ENCODE measurements around the gene HMX3.

The HMX3 gene

DNA sequence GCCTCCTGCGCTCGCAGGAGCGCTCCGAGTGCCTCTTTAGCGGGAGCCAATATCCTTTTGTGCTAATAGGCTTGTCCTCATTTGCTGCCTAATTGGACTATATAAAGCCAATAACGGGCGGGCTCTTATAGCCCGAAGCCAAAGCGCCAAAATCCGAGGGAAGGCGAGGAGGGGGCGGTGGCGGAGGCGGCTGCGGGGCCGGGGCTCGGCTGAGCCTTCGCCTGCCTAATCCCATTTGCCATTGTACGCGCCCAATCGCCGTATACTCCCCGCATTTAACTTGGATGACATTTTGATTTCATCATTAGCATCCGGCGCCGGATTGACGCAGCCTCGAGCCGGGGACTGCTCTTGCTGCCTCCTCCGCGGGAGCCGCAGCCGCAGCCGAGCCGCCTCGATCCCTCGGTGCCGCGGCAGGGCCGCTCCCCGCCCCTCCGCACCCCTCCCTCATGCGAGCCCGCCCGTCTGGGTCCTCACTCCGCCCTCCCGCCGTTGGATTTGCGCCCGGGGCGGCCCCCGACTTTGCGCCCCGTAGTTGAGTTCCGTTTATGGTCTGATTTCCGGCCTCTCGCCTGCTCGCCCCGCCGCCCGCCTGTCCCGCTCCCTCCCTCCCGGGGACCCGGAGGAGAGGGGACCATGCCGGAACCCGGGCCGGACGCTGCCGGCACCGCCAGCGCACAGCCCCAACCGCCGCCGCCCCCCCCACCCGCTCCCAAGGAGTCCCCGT, at the start of gene HMX3:
Gene HMX3, plus strand, starts transcription at position 556 of the 727 bp plus-strand sequence. Its CDS starts 81 bp downstream, at position 637.
- Histone ChIP-seq H3K9ac (ENCODE audit: low read length) (no peak within 1 kb of the TSS), H2AFZ (ENCODE audit: low read depth, low read length, severe bottlenecking) (no peak within 1 kb of the TSS), H3K4me3 (ENCODE audit: insufficient read depth, low read length, poor library complexity, severe bottlenecking) (no peak within 1 kb of the TSS), H3K9me2 (replicated peaks; ENCODE audit: insufficient read depth, low read length) (no peaks in the 10 kb centered on the region), H3K79me2 (ENCODE audit: insufficient read depth, low read length) (no peaks in the 10 kb centered on the region), H3K36me3 (ENCODE audit: low read length) (no peaks in the 10 kb centered on the region), H3K27ac (ENCODE audit: low read depth, low read length) (no peak within 1 kb of the TSS), H3K9me3 (ENCODE audit: insufficient read depth, low read length) (no peaks in the 10 kb centered on the region), H3K27me3 (ENCODE audit: low read length) (no peaks in the 10 kb centered on the region), H3K4me2 (ENCODE audit: low read depth, low read length, poor library complexity, severe bottlenecking) (no peak within 1 kb of the TSS), H3F3A (ENCODE audit: insufficient read depth) (no peaks in the 10 kb centered on the region), H4K20me1 (ENCODE audit: low read depth, low read length) (no peaks in the 10 kb centered on the region)
- TF ChIP-seq EZH2phosphoT487 (conservative IDR thresholded peaks at IDR 0.05; ENCODE audit: low read length), result no peak
- no peak for TF ChIP-seq CTCF (IDR thresholded peaks at IDR 0.05; ENCODE audit: insufficient read depth, low read length, poor library complexity, severe bottlenecking)

GRCh38 chr10:123086281-123086680, 49.5 kb upstream of the HMX3 start:
- H3K9ac ChIP-seq (ENCODE audit: low read length), result no peak overlapping the region
- H3K36me3 ChIP-seq (ENCODE audit: low read length), result no peaks in the 10 kb centered on the region
- H3K4me3 ChIP-seq (ENCODE audit: insufficient read depth, low read length, poor library complexity, severe bottlenecking), result no peak overlapping the region
- no peak overlapping the region for H3K4me2 ChIP-seq (ENCODE audit: low read depth, low read length, poor library complexity, severe bottlenecking)
- no peaks in the 10 kb centered on the region for H3F3A ChIP-seq (ENCODE audit: insufficient read depth)
- TF ChIP-seq CTCF (IDR thresholded peaks at IDR 0.05; ENCODE audit: insufficient read depth, low read length, poor library complexity, severe bottlenecking) (no peak), EZH2phosphoT487 (conservative IDR thresholded peaks at IDR 0.05; ENCODE audit: low read length) (no peak)
- no peaks in the 10 kb centered on the region for H3K79me2 ChIP-seq (ENCODE audit: insufficient read depth, low read length)
- H3K9me3 ChIP-seq (ENCODE audit: insufficient read depth, low read length), result no peaks in the 10 kb centered on the region
- no peaks in the 10 kb centered on the region for H3K27me3 ChIP-seq (ENCODE audit: low read length)
- H3K27ac ChIP-seq (ENCODE audit: low read depth, low read length), result no peak overlapping the region
- no peak overlapping the region for H2AFZ ChIP-seq (ENCODE audit: low read depth, low read length, severe bottlenecking)
- no peaks in the 10 kb centered on the region for H3K9me2 ChIP-seq (replicated peaks; ENCODE audit: insufficient read depth, low read length)
- H4K20me1 ChIP-seq (ENCODE audit: low read depth, low read length), result no peaks in the 10 kb centered on the region

- TF ChIP-seq EZH2phosphoT487 (conservative IDR thresholded peaks at IDR 0.05; ENCODE audit: low read length), result no peak
- no peak for TF ChIP-seq CTCF (IDR thresholded peaks at IDR 0.05; ENCODE audit: insufficient read depth, low read length, poor library complexity, severe bottlenecking)
- no peak overlapping the region for H3K9ac ChIP-seq (ENCODE audit: low read length)
- no peaks in the 10 kb centered on the region for H3K27me3 ChIP-seq (ENCODE audit: low read length)
- no peaks in the 10 kb centered on the region for H3K79me2 ChIP-seq (ENCODE audit: insufficient read depth, low read length)
- no peaks in the 10 kb centered on the region for H3K36me3 ChIP-seq (ENCODE audit: low read length)
- no peak overlapping the region for H3K4me2 ChIP-seq (ENCODE audit: low read depth, low read length, poor library complexity, severe bottlenecking)
- no peaks in the 10 kb centered on the region for H4K20me1 ChIP-seq (ENCODE audit: low read depth, low read length)
- no peak overlapping the region for H3K27ac ChIP-seq (ENCODE audit: low read depth, low read length)
- H3K4me3 ChIP-seq (ENCODE audit: insufficient read depth, low read length, poor library complexity, severe bottlenecking), result no peak overlapping the region
- H3K9me2 ChIP-seq (replicated peaks; ENCODE audit: insufficient read depth, low read length), result no peaks in the 10 kb centered on the region
- no peaks in the 10 kb centered on the region for H3F3A ChIP-seq (ENCODE audit: insufficient read depth)
- no peak overlapping the region for H2AFZ ChIP-seq (ENCODE audit: low read depth, low read length, severe bottlenecking)
- H3K9me3 ChIP-seq (ENCODE audit: insufficient read depth, low read length), result no peaks in the 10 kb centered on the region
Observed at GRCh38 chr10:123087348-123087747, 48.4 kb upstream of the HMX3 start.
